ENCODE measurements around the gene HMGB4. TPM values are rescaled to one million over a fixed set of nuclear protein-coding genes. Genes with fewer than 3 reads are reported as not detected.

Gene HMGB4
- total RNA-seq, 4 donors from 2014 or later: not detected

- TF ChIP-seq CTCF (IDR thresholded peaks at IDR 0.05; ENCODE audit: low read depth): no peak
These were observed 31.5 kb downstream of the HMGB4 start for GRCh38 chr1:33895396-33895795.

- no peak for TF ChIP-seq CTCF (IDR thresholded peaks at IDR 0.05; ENCODE audit: low read depth)
These were observed 32.1 kb downstream of the HMGB4 start for GRCh38 chr1:33895976-33896375.

DNA sequence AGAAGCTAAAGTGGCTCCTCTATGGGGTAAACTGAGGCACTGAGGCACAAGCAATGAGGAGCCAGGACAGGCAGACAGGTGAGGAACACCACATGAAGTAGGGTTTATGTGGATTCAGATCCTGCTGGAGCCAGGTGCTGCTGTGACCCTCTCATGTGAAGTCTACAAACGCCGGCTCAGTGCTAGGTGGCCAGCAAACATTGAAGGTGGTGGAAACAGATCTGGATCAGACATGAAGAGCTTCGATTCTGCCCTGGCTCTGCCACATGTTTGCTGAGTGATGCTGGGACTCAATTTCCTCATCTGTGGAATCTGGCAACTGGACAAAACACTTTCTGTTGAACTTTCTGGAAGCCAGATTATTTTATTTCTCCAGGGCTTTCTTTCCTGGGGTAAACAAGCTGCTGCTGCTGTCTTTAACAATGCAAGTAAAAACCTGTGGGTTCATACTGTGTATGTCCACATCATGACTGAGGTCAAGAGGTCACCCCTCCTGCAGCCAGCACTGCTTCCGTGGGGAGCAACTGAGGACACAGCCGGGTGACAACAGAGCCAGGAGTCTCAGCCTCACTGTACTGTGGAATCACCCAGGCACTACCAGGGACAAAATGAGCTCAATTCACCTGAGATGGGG, 33.3 kb downstream of the HMGB4 start:
- no peak for TF ChIP-seq CTCF (IDR thresholded peaks at IDR 0.05; ENCODE audit: low read depth)

GRCh38 chr1:33898406-33898805, 34.5 kb downstream of the HMGB4 start:
- no peak for TF ChIP-seq CTCF (IDR thresholded peaks at IDR 0.05; ENCODE audit: low read depth)

DNA sequence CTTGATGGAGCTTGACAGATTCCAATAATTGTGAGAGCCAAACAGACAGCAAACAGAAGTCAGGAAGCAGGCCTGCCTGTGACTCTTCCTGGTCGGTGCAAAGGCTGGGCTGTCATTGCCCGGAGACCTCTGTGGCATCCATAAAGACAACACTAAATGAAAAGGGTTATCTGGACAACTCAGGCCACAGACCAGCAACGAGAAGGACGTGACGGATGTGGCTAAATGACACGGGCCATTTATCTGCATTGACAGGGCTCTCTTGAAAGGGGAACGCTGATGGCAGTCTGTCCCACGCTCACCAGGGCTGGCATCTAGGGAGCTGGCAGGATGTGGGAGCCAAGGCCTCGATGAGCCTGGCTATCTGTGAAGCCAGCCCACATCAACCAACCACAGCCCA, 35.0 kb downstream of the HMGB4 start:
- TF ChIP-seq CTCF (IDR thresholded peaks at IDR 0.05; ENCODE audit: low read depth): no peak

- no peak for TF ChIP-seq CTCF (IDR thresholded peaks at IDR 0.05; ENCODE audit: low read depth)
These were observed 35.9 kb downstream of the HMGB4 start for GRCh38 chr1:33899746-33900145.

DNA sequence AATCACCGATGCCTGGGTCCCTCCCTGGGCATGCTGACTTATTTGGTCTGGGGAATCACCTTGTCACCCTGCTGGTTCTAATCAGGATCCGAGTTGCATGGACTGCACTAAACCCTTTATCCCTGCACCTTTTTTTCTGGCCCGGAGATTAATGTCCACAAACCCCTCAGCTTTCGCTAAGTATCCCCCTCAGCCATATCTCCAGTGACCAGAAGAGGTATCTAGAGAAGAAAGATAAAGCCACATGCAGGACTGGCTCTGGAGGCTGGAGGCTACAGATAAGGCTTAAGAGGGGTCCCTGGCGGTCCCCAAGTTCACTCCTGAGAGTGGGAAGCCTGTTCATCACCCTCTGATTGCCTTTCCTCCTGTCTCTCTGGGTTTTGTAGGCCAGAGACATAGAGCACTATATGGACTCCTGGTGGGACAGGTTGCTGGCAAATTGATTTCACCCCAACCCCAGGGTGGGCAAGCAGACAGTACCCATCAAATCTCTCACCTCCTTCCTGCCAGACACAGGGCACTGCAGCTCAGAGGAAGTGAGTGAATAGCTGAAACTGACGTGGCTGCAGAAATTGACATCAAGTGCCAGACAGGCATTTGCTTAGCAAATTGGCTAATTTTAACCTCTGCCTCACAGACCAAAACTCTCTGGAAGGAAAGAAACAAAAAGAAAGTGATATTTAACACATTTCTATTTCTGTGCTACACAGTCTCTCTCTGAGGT, 38.8 kb downstream of the HMGB4 start:
- no peak for TF ChIP-seq CTCF (IDR thresholded peaks at IDR 0.05; ENCODE audit: low read depth)

Measured in subcutaneous adipose tissue (tissue), 4 donors.